CD4-positive, alpha-beta T cell treated with Interleukin-2 at 100 ng/mL for 4 hours (primary cell): ENCODE measurements around the gene PAIP1.
"Not testable (repeated sequence)": the region's sequence is repeated elsewhere in the genome, so short reads cannot be mapped to it uniquely, and the experiment has no call there.

Experiments
- DNase-seq: peaks from one replicate; pipeline ENCODE4 v3.0.0-alpha.2; 2020; ENCODE audit warnings: low spot score

The PAIP1 gene

DNA sequence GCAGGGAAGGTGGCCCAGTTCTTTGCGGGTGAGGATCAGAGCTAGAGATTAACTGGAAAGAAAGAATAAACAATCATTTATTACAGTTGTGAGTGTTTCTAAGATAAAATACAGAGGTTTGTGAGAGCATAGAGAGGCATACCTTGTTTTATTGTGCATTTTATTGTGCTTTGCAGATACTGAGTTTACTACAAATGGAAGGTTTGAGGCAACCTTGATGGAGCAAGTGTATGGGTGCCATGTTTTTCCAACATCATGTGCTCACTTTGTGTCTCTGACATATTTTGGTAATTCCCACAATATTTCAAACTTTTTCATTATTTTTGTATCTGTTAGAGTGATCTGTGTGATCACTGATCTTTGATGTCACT, 41.2 kb downstream of the PAIP1 start:
- no peak for DNase-seq

DNA sequence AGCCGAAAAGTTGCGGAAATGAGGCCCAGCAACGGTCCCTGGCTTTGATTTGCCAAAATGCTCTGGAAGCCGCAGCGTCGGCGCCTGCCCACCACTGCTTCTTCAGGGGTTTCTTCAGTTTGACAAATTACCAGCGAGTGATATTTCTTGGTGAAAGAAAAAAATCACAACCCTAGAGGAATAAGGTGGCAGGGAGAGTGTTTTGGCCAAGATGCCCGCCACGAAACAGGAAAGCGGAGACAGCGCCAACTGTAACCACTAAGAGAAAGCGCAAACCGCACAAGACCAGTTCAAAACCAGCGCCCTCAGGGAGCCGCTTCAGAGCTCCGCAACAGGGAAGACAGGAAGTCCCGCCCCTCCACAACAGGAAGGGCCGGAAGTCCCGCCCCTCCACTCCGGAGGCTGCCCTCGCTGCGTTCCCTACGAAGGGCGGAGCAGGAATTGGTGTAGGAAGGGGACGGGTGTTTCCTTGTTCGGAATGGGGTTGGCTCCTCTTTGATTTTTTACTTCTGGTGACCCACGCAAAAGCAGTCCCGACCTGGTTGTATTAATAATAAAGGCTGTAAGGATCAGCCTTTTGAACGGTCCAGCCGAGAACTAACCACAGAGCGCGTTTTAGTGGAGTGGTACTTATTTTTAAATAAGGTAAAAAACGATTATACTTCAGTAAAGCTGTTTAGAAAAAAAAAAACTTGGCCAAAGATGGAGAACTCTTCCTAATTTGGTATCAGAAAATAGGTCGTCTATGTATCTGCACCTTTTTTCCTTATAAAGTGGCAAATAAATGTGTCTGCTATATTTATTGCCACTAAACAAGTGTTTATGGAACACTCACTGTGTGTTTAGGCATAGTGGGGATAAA, 41.8 kb downstream of the PAIP1 start, which contains the start of gene C5orf34:
C5orf34 (minus strand) TSS at position 333 of the 862 bp plus-strand sequence. CDS start 5,809 bp downstream, outside the sequence.
- peak; percentile 95 for DNase-seq

DNA sequence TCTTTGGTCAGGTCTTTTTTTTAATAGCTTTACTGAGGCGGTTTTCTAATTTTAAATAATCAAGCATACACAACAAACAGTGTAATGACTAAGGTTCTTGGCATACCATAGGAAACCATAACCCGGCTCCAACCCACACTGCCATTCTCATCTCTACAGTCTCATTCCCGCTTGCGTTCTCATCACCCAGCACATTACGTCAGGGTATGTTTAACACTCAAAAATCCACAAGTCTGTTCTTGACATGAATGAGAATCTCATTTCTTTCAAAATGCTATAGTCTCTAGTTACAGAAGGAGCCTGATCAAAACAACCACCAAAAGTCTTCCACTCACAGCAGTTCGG, 42.4 kb downstream of the PAIP1 start:
- no peak for DNase-seq

- no peak for DNase-seq
Observed at GRCh38 chr5:43514025-43514424, 42.9 kb downstream of the PAIP1 start.

DNA sequence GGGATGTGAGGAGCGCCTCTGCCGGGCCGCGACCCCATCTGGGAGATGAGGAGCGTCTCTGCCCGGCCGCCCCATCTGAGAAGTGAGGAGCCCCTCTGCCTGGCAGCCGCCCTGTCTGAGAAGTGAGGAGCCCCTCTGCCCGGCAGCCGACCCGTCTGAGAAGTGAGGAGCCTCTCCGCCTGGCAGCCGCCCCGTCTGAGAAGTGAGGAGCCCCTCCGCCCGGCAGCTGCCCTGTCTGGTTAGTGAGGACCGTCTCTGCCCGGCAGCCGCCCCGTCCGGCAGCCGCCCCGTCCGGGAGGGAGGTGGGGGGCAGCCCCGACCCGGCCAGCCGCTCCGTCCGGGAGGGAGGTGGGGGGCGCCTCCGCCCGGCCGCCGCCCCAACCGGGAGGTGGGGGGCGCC, 45.8 kb downstream of the PAIP1 start:
- not testable (repeated sequence) for DNase-seq

DNA sequence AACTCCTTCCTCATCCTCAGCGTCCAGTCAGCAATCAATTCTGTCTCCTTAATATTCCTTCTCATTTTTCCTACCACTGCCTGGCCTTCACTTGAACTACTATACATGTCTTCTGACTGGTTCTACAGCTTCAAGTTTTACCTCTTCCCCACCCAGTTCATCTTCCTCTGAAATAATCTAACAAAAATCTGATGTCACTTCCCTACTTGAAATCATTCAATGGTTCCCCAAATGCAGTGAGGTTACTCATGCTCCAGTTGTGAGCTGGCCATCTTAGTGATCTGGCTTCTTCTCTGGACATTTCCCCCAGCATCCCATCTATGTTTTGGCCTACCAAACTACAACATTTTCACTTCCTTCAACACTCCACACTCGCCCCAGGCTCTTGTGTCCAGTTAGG, 58.3 kb downstream of the PAIP1 start:
- DNase-seq = no peak

- DNase-seq = no peak
Observed at GRCh38 chr5:43497311-43498104, 59.4 kb downstream of the PAIP1 start.

DNA sequence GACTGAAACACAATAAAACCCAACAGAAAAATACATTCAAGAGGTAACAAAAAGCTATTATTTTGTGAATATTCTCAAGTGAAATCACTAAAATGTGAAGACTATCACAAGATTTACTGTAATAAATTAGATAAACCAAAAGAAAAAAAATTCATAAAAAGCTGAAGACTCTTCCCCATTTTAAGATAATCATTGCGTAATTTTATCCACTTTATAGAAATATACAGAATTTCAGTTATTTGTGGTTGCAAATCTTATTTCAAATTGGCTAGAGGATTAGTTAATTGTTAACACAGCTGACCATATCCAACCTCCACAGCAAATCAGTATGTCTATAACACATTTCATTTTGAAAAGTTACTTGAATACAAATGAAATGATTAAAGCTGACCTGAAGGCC, 65.6 kb downstream of the PAIP1 start:
- DNase-seq = no peak

GRCh38 chr5:43486353-43486752, 70.5 kb downstream of the PAIP1 start:
- DNase-seq = no peak

DNA sequence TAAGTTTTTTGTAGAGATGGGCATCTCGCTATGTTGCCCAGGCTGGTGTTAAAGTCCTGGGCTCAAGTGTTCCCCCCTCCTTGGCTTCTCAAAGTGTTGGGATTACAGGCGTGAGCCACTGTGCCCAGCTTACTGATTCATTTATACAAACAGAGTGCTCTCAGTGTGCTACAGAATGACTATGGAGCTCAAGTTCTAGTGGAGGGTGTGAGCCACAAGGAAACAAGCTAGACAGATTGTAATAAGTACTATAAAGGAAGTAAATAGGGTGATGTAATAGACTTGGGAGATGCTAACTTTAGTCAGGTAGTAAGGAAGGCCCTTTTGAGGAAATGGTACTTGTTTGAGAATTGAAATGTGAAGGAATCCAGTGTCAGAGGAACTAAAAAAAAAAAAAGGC, 71.5 kb downstream of the PAIP1 start:
- DNase-seq = peak; percentile 4

DNA sequence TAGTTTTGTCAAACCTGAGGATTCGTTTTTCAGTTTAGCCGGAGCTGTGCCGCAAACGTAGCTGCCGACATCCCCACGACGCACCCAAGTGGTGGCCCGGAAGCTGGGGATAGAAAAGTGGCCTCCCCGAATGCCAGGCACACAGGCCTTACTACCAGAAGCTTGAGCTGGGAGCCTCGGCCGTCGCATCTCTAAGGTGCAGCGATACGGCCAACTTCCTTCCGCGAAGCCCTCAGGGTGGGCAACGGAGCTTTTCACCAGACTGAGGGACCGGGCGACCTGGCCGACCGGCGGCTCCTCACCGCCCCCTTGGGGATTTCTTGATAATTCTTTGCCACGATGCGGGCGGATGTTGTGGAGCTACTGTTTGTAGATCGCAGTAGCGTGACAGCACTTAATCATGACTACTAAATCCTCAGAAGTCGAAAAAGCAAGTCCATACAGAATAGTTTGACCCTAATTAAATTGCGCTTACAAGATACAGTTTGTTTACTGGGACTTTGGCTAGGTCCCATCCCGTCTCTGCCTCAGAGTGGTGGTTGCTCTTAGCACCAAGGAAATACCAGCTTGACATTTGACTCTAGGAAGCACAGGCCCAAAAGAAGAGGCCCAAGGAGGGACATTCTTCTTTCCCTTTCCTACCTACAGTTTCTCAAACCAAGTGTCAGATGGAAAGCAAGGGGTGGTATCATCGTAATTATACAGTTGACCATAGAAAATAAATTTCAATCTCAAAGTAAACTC, 72.6 kb downstream of the PAIP1 start:
- peak; percentile 91 for DNase-seq

GRCh38 chr5:43483298-43484105, 73.4 kb downstream of the PAIP1 start, which contains the start of gene TMEM267:
Gene TMEM267 (minus strand): TSS chr5:43483865. CDS start chr5:43453969, 29,896 bp downstream.
- DNase-seq = peak; percentile 91

GRCh38 chr5:43482490-43483297, 74.2 kb downstream of the PAIP1 start:
- DNase-seq = no peak
